Adrenal gland (tissue), 5 donors: ENCODE data around the gene FDPS.

ENCODE experiments used
- POLR2A ChIP-seq, 2 donors: fragments of 450-650 bp; IDR thresholded peaks; one replicate each; pipeline ENCODE4 v1.6.1; 2017; ENCODE audit warnings: antibody characterized with exemption in 2 of 2, mild to moderate bottlenecking in 2 of 2, moderate library complexity in 1 of 2
- TF ChIP-seq, protein P1 (sequence below), 6 experiments: fragments of 450-650 bp in 4 of 6; fragments of 200-600 bp in 2 of 6; sonication (generic) in 1 of 6; IDR thresholded peaks; 1 replicate in 5 of 6; 2 replicates in 1 of 6; pipeline versions ENCODE4 v1.5.1 to v1.8.0; 2016 to 2021; ENCODE audit warnings: antibody characterized with exemption in 6 of 6, mild to moderate bottlenecking in 2 of 6, moderate library complexity in 1 of 6
- donor health status: DM: no; HTN: no; CAD: no.

DNA sequence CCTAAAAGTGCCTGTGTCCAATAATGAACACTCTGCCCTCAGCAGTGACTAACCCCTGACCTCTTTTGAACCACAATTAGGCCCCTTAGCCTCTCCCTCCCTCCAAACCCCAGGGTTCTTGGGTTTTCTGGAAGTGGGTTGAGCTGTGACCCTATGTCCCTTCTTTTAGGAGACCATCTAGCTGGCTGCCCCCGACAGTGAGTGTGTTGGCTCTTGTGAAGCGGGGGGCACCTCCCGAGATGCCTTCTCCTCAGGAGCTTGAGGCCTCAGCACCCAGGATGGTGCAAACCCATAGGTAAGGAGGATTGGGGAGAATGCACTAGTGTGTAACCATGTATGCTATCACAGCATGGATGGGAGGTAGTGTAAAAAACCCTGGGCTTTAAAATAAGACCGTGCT is 19.3 kb downstream of the FDPS start:
- TF ChIP-seq, protein P1, sequence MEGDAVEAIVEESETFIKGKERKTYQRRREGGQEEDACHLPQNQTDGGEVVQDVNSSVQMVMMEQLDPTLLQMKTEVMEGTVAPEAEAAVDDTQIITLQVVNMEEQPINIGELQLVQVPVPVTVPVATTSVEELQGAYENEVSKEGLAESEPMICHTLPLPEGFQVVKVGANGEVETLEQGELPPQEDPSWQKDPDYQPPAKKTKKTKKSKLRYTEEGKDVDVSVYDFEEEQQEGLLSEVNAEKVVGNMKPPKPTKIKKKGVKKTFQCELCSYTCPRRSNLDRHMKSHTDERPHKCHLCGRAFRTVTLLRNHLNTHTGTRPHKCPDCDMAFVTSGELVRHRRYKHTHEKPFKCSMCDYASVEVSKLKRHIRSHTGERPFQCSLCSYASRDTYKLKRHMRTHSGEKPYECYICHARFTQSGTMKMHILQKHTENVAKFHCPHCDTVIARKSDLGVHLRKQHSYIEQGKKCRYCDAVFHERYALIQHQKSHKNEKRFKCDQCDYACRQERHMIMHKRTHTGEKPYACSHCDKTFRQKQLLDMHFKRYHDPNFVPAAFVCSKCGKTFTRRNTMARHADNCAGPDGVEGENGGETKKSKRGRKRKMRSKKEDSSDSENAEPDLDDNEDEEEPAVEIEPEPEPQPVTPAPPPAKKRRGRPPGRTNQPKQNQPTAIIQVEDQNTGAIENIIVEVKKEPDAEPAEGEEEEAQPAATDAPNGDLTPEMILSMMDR (IDR thresholded peaks at IDR 0.05) = no peak
- no peak for TF ChIP-seq POLR2A (IDR thresholded peaks at IDR 0.05)
